ENCODE data around the gene CCDC127.

The CCDC127 gene

DNA sequence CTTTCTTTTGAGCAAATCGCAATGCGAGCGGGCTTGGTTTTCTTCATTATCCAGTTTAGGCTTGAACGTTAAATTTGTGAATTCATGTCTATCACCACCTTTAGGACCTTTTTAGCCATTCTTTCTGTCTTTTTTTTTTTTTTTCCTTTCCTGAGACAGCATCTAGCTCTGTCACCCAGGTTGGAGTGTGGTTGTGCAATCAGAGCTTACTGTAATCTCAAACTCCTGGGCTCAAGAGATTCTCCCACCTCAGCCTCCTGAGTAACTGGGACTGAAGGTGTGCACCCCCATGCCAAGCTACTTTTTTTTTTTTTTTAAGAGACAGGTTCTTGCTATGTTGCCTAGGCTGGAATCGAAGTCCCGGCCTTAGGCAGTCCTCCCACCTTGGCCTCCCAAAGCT, 65.9 kb downstream of the CCDC127 start:
- peaks cover 13% of the 10 kb centered on the region for H3K9me3 Mint-ChIP-seq
- no peak overlapping the region for H3K4me3 Mint-ChIP-seq
- H3K36me3 Mint-ChIP-seq (ENCODE audit: insufficient read depth), result peaks cover 1% of the 10 kb centered on the region
- H3K27me3 Mint-ChIP-seq, result peaks cover 37% of the 10 kb centered on the region
- H3K27ac Mint-ChIP-seq (ENCODE audit: low read depth), result no peak overlapping the region
- ATAC-seq (replicated peaks; ENCODE audit: extremely low read depth, poor library complexity, severe bottlenecking) (no peak), DNase-seq (ENCODE audit: low spot score in 2 of 2) (no peak)
- no peaks in the 10 kb centered on the region for H3K4me1 Mint-ChIP-seq

GRCh38 chr5:150746-151145, 67.2 kb downstream of the CCDC127 start:
- Mint-ChIP-seq H3K4me3 (no peak overlapping the region), H3K4me1 (no peaks in the 10 kb centered on the region), H3K27ac (ENCODE audit: low read depth) (no peak overlapping the region), H3K9me3 (peaks cover 20% of the 10 kb centered on the region), H3K27me3 (peaks cover 32% of the 10 kb centered on the region), H3K36me3 (ENCODE audit: insufficient read depth) (peaks cover 1% of the 10 kb centered on the region)
- DNase-seq (ENCODE audit: low spot score in 2 of 2) (no peak), ATAC-seq (replicated peaks; ENCODE audit: extremely low read depth, poor library complexity, severe bottlenecking) (no peak)

DNA sequence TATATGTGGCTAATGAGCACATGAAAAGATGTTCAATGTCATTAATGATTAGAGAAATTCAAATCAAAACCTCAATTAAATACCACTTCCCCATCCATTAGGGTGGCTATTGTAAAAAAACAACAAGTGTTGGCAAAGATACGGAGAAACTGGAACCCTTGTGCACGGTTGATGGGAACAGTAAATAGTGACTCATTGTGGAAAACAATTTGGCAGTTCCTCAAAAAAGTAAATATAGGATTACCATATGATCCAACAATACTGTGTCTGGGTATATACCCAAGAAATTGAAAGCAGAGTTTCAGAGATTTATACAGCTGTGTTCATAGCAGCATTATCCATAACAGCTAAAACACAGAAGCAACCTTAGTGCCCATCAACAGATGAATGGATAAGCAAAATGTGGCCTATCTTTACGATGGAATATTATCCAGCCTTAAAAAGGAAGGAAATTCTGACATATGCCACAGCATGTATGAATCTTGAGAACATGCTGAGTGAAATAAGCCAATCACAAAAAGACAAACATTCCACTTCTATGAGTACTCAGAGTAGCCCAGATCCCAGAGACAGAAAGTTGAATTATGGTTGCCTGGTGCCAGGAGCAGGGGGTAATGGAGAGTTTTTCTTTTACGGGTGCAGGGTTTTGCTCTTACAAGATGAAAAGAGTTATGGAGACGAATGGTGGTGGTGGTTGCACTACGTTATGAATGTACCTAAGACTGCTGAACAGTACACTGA, 68.0 kb downstream of the CCDC127 start:
- H3K4me1 Mint-ChIP-seq, result no peaks in the 10 kb centered on the region
- H3K36me3 Mint-ChIP-seq (ENCODE audit: insufficient read depth), result peaks cover 1% of the 10 kb centered on the region
- no peak overlapping the region for H3K4me3 Mint-ChIP-seq

GRCh38 chr5:147751-148150, 70.2 kb downstream of the CCDC127 start:
- no peak for DNase-seq (ENCODE audit: low spot score in 2 of 2)
- no peak overlapping the region for H3K27ac Mint-ChIP-seq (ENCODE audit: low read depth)
- H3K36me3 Mint-ChIP-seq (ENCODE audit: insufficient read depth), result peaks cover 1% of the 10 kb centered on the region
- peaks cover 48% of the 10 kb centered on the region for H3K27me3 Mint-ChIP-seq
- H3K9me3 Mint-ChIP-seq, result peaks cover 20% of the 10 kb centered on the region
- H3K4me1 Mint-ChIP-seq, result no peaks in the 10 kb centered on the region
- ATAC-seq (replicated peaks; ENCODE audit: extremely low read depth, poor library complexity, severe bottlenecking), result no peak
- H3K4me3 Mint-ChIP-seq, result no peak overlapping the region

More for the DNA sequence above, 68.0 kb downstream of the CCDC127 start:
- Mint-ChIP-seq H3K9me3 (peaks cover 20% of the 10 kb centered on the region), H3K27me3 (peaks cover 35% of the 10 kb centered on the region), H3K27ac (ENCODE audit: low read depth) (no peak overlapping the region)
- no peak for DNase-seq (ENCODE audit: low spot score in 2 of 2)
- ATAC-seq (replicated peaks; ENCODE audit: extremely low read depth, poor library complexity, severe bottlenecking), result no peak

All from central memory CD8-positive, alpha-beta T cell (primary cell).